IMR-90 (cell line): Measurements from ENCODE around the gene VPS26B. TPM values are rescaled to one million over a fixed set of nuclear protein-coding genes. Genes with fewer than 3 reads are reported as not detected.

Experiments
- ATAC-seq: fragments of 200-7000 bp; cut with Tn5 transposase; 2 replicates; pipeline ENCODE4 v1.9.1; 2020; ENCODE audit warnings: low read depth, mild to moderate bottlenecking, moderate library complexity
- BruUV-seq: library from RNA; stranded (reverse); fragments of 400-500 nt; replicated peaks from 2 replicates; lab custom pipeline; 2021; lab: Mats Ljungman, UMichigan
- CTCF ChIA-PET: fragments of 300-600 bp; formaldehyde crosslinking; extraction: SDS; loops from one replicate; lab custom pipeline; 2021; ENCODE audit warnings: antibody characterized with exemption; lab: Yijun Ruan, JAX
- POLR2A ChIA-PET: fragments of 300-600 bp; sonication (Branson Sonifier 250); formaldehyde crosslinking; loops from one replicate; lab custom pipeline; 2022; ENCODE audit warnings: antibody characterized with exemption; ENCODE audit not compliant: unreplicated experiment; lab: Charles Lee
- DNase-seq: peaks from one replicate; pipeline ENCODE4 v3.0.0; 2013
- H2AFZ ChIP-seq: replicated peaks from 2 replicates; pipeline ENCODE3; 2013; ENCODE audit warnings: low read length, mild to moderate bottlenecking; ENCODE audit not compliant: poor library complexity
- H2AK5ac ChIP-seq: 2 replicates; pipeline ENCODE4 v1.6.1; 2013; ENCODE audit warnings: low read depth, low read length, inconsistent platforms
- H2AK9ac ChIP-seq: replicated peaks from 2 replicates; pipeline ENCODE3; 2013; ENCODE audit warnings: mild to moderate bottlenecking, low read depth, low read length, moderate library complexity; ENCODE audit not compliant: poor library complexity
- H2BK120ac ChIP-seq: 2 replicates; pipeline ENCODE4 v1.6.1; 2013; ENCODE audit warnings: low read depth, low read length, inconsistent platforms
- H2BK15ac ChIP-seq: 3 replicates; pipeline ENCODE4 v1.6.1; 2013; ENCODE audit warnings: low read depth, low read length, inconsistent platforms
- H2BK20ac ChIP-seq: 2 replicates; pipeline ENCODE4 v1.6.1; 2013; ENCODE audit warnings: low read depth, mild to moderate bottlenecking, inconsistent platforms, low read length, moderate library complexity
- H2BK5ac ChIP-seq: 2 replicates; pipeline ENCODE4 v1.6.1; 2013; ENCODE audit warnings: mild to moderate bottlenecking, low read depth, low read length, inconsistent platforms; ENCODE audit not compliant: poor library complexity, severe bottlenecking
- H3K14ac ChIP-seq: replicated peaks from 2 replicates; pipeline ENCODE4 v1.6.1; 2013; ENCODE audit warnings: low read depth, low read length, inconsistent platforms
- H3K18ac ChIP-seq: 2 replicates; pipeline ENCODE4 v1.6.1; 2013; ENCODE audit warnings: low read depth, low read length, control low read depth
- H3K23ac ChIP-seq: 2 replicates; pipeline ENCODE4 v1.6.1; 2013; ENCODE audit warnings: low read depth, low read length, inconsistent platforms
- H3K27ac ChIP-seq: 2 replicates; pipeline ENCODE4 v1.5.1; 2013; ENCODE audit warnings: mild to moderate bottlenecking, control low read depth, low read length; ENCODE audit not compliant: insufficient read depth
- H3K27me3 ChIP-seq: 2 replicates; pipeline ENCODE4 v1.6.1; 2013; ENCODE audit warnings: low read length; ENCODE audit not compliant: control insufficient read depth, insufficient read depth
- H3K36me3 ChIP-seq: 2 replicates; pipeline ENCODE4 v1.6.1; 2013; ENCODE audit warnings: low read length, mixed read lengths; ENCODE audit not compliant: control insufficient read depth, insufficient read depth
- H3K4ac ChIP-seq: 2 replicates; pipeline ENCODE4 v1.6.1; 2013; ENCODE audit warnings: low read depth, low read length, inconsistent platforms
- H3K4me1 ChIP-seq: 2 replicates; pipeline ENCODE4 v1.6.1; 2013; ENCODE audit warnings: low read length, mixed read lengths; ENCODE audit not compliant: control insufficient read depth, insufficient read depth
- H3K4me2 ChIP-seq: 2 replicates; pipeline ENCODE4 v1.6.1; 2013; ENCODE audit warnings: low read depth, mild to moderate bottlenecking, control low read depth, low read length, moderate library complexity
- H3K4me3 ChIP-seq: 2 replicates; pipeline ENCODE4 v1.5.1; 2013; ENCODE audit warnings: low read depth, mild to moderate bottlenecking, control low read depth, low read length, moderate library complexity; ENCODE audit not compliant: insufficient read depth
- H3K56ac ChIP-seq: 2 replicates; pipeline ENCODE4 v1.6.1; 2013; ENCODE audit warnings: low read length, inconsistent platforms; ENCODE audit not compliant: insufficient read depth; ENCODE audit errors: extremely low read depth
- H3K79me1 ChIP-seq, 2 experiments: 2 replicates each; pipeline ENCODE4 v1.6.1; 2013; ENCODE audit warnings: low read length in 2 of 2, inconsistent platforms in 1 of 2, low read depth in 1 of 2
- H3K9ac ChIP-seq: 2 replicates; pipeline ENCODE4 v1.6.1; 2013; ENCODE audit warnings: low read depth, low read length, control low read depth
- H3K9me1 ChIP-seq: 2 replicates; pipeline ENCODE4 v1.6.1; 2013; ENCODE audit warnings: low read length, inconsistent platforms; ENCODE audit not compliant: insufficient read depth
- H3K9me3 ChIP-seq: 2 replicates; pipeline ENCODE4 v1.6.1; 2013; ENCODE audit warnings: low read length; ENCODE audit not compliant: control insufficient read depth, insufficient read depth
- H4K20me1 ChIP-seq: 2 replicates; pipeline ENCODE4 v1.6.1; 2013; ENCODE audit warnings: low read length, inconsistent platforms; ENCODE audit not compliant: insufficient read depth
- H4K5ac ChIP-seq: 2 replicates; pipeline ENCODE4 v1.6.1; 2013; ENCODE audit warnings: mild to moderate bottlenecking, low read depth, low read length, control low read depth
- H4K8ac ChIP-seq, 2 experiments: 2 replicates each; pipeline ENCODE4 v1.6.1; 2013; ENCODE audit warnings: low read depth in 2 of 2, low read length in 2 of 2, control low read depth in 1 of 2, inconsistent platforms in 1 of 2
- H4K91ac ChIP-seq: 2 replicates; pipeline ENCODE4 v1.6.1; 2013; ENCODE audit warnings: low read depth, low read length, inconsistent platforms; ENCODE audit not compliant: insufficient read depth
- BHLHE40 ChIP-seq: fragments of 150-350 bp; IDR thresholded peaks from 2 replicates; pipeline ENCODE4 v1.6.1; 2016; ENCODE audit warnings: mild to moderate bottlenecking, low read depth, low read length
- CEBPB ChIP-seq: IDR thresholded peaks from 2 replicates; pipeline ENCODE4 v1.6.1; 2012; ENCODE audit warnings: low read depth, low read length, improper control_type of control experiment
- CHD1 ChIP-seq: IDR thresholded peaks from 2 replicates; pipeline ENCODE4 v1.6.1; 2012; ENCODE audit warnings: low read depth, low read length, improper control_type of control experiment
- MAFK ChIP-seq: IDR thresholded peaks from 2 replicates; pipeline ENCODE4 v1.6.1; 2012; ENCODE audit warnings: low read depth, low read length, improper control_type of control experiment
- MXI1 ChIP-seq: IDR thresholded peaks from 2 replicates; pipeline ENCODE4 v1.6.1; 2012; ENCODE audit warnings: low read depth, mild to moderate bottlenecking, low read length, moderate library complexity, borderline replicate concordance
- NFE2L2 ChIP-seq: fragments of 150-350 bp; IDR thresholded peaks from 2 replicates; pipeline ENCODE4 v1.6.1; 2016; ENCODE audit warnings: low read depth, mild to moderate bottlenecking, low read length
- POLR2A ChIP-seq: IDR thresholded peaks from 2 replicates; pipeline ENCODE4 v1.6.1; 2012; ENCODE audit warnings: mild to moderate bottlenecking, low read depth, low read length
- RAD21 ChIP-seq: IDR thresholded peaks from 2 replicates; pipeline ENCODE4 v1.6.1; 2012; ENCODE audit warnings: low read length, improper control_type of control experiment
- RCOR1 ChIP-seq: IDR thresholded peaks from 2 replicates; pipeline ENCODE4 v1.6.1; 2012; ENCODE audit warnings: mild to moderate bottlenecking, low read length, improper control_type of control experiment; ENCODE audit not compliant: insufficient replicate concordance
- RFX5 ChIP-seq: IDR thresholded peaks from 2 replicates; pipeline ENCODE4 v1.8.0; 2012; ENCODE audit warnings: low read depth, mild to moderate bottlenecking, low read length, moderate library complexity
- SMC3 ChIP-seq: fragments of 150-350 bp; IDR thresholded peaks from 2 replicates; pipeline ENCODE4 v1.6.1; 2016; ENCODE audit warnings: low read depth, mild to moderate bottlenecking, antibody characterized with exemption, low read length, moderate library complexity
- WGBS, 2 experiments: methylation state at CpG; one replicate each; pipeline versions ENCODE4 v1.1.5 to v1.1.7; 2013; ENCODE audit warnings: missing lambda C conversion rate in 2 of 2; ENCODE audit not compliant: insufficient read length in 1 of 2; ENCODE audit errors: extremely low coverage in 2 of 2; 5-methylcytosine and 5-hydroxymethylcytosine counted together
- dilution Hi-C: fragments of 300-500 bp; cut with HindIII; formaldehyde crosslinking; loops from one replicate; pipeline ENCODE4 v1.14.3; 2018; ENCODE audit warnings: low sequenced_read_pairs; ENCODE audit not compliant: unreplicated experiment
- in situ Hi-C: fragments of 300-500 bp; cut with MboI; formaldehyde crosslinking; loops from 3 replicates; pipeline ENCODE4 v1.14.3; 2019; ENCODE audit warnings: low sequenced_read_pairs, inconsistent platforms, mixed read lengths
- intact Hi-C: fragments of 100-400 bp; cut with micrococcal nuclease; formaldehyde crosslinking; loops from 2 replicates; pipeline ENCODE4 v1.10.0; 2022
- polyA plus RNA-seq, 3 experiments: library from polyadenylated mRNA; depleted of rRNA; stranded (reverse); fragments of >200 nt; gene quantifications; 2 replicates each; pipeline ENCODE4 v1.2.3, GENCODE V29; 2012; ENCODE audit warnings: low replicate concordance in 1 of 3
- total RNA-seq: library from RNA; depleted of rRNA; stranded (reverse); fragments of >200 nt; gene quantifications from 2 replicates; pipeline ENCODE4 v1.2.3, GENCODE V29; 2012
- TF ChIP-seq, protein P1 (sequence below): fragments of 150-350 bp; IDR thresholded peaks from 2 replicates; pipeline ENCODE4 v1.6.1; 2017; ENCODE audit warnings: mild to moderate bottlenecking, antibody characterized with exemption, low read length, low read depth
- TF ChIP-seq, protein P2 (sequence below): fragments of 150-350 bp; IDR thresholded peaks from 2 replicates; pipeline ENCODE4 v1.6.1; 2016; ENCODE audit warnings: low read depth, mild to moderate bottlenecking, low read length, moderate library complexity, borderline replicate concordance

VPS26B gene
- total and polyA plus RNA-seq, 2 of the 4 experiments (the other 2 are of a cell fraction), result 41.6 to 51.1 TPM

DNA sequence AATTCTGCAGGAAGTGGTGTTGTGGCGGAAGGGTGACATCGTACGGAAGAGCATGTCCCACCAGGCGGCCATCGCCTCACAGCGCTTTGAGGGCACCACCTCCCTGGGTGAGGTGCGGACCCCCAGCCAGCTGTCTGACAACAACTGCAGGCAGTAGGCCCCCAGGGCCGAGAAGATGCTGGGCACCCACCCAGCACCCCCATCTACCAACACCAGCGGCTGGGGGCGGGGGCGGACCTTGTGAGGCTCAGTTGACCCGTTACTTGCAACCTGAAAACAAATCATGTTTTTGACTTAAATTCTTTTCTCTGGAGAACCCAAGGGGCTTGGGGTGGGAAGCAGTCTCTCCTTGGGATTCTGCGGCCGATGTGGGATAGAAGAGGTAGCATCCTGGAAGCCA is 21.0 kb downstream of the VPS26B start:
- H4K5ac ChIP-seq, result no peak overlapping the region
- no peak overlapping the region for H2AFZ ChIP-seq
- ChIA-PET POLR2A (no interaction called here), CTCF (no interaction called here)
- H3K27ac ChIP-seq, result no peak overlapping the region
- DNase-seq (no peak), ATAC-seq (no peak)
- H2AK5ac ChIP-seq, result no peak overlapping the region
- in situ Hi-C loops (no loop called here), dilution Hi-C loops (no loop called here), intact Hi-C loops (no loop called here)
- H2BK15ac ChIP-seq, result no peak overlapping the region
- no peak overlapping the region for H3K14ac ChIP-seq
- no peaks in the 10 kb centered on the region for H4K20me1 ChIP-seq
- H3K9ac ChIP-seq, result no peak overlapping the region
- H3K27me3 ChIP-seq, result no peaks in the 10 kb centered on the region
- no peak overlapping the region for H3K4ac ChIP-seq
- no CpG with 5 or more reads among the region's 14 CpGs for WGBS, 2 experiments
- no peak overlapping the region for H3K18ac ChIP-seq
- H2BK120ac ChIP-seq, result no peak overlapping the region
- H3K4me3 ChIP-seq, result no peak overlapping the region
- H3K79me1 ChIP-seq, result no peaks in the 10 kb centered on the region; a peak in 1 of 4 replicates
- H3K9me3 ChIP-seq, result no peaks in the 10 kb centered on the region
- H3K4me2 ChIP-seq, result no peak overlapping the region
- TF ChIP-seq MAFK, result no peak
- TF ChIP-seq RAD21, result no peak
- no peak for TF ChIP-seq CHD1
- TF ChIP-seq POLR2A, result no peak
- TF ChIP-seq, protein P1, sequence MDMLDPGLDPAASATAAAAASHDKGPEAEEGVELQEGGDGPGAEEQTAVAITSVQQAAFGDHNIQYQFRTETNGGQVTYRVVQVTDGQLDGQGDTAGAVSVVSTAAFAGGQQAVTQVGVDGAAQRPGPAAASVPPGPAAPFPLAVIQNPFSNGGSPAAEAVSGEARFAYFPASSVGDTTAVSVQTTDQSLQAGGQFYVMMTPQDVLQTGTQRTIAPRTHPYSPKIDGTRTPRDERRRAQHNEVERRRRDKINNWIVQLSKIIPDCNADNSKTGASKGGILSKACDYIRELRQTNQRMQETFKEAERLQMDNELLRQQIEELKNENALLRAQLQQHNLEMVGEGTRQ, result no peak
- TF ChIP-seq SMC3, result no peak
- no peak for TF ChIP-seq RCOR1
- no peak for TF ChIP-seq BHLHE40
- TF ChIP-seq, protein P2, sequence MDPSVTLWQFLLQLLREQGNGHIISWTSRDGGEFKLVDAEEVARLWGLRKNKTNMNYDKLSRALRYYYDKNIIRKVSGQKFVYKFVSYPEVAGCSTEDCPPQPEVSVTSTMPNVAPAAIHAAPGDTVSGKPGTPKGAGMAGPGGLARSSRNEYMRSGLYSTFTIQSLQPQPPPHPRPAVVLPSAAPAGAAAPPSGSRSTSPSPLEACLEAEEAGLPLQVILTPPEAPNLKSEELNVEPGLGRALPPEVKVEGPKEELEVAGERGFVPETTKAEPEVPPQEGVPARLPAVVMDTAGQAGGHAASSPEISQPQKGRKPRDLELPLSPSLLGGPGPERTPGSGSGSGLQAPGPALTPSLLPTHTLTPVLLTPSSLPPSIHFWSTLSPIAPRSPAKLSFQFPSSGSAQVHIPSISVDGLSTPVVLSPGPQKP, result no peak
- no peak for TF ChIP-seq CEBPB
- no peak for TF ChIP-seq NFE2L2
- TF ChIP-seq MXI1, result no peak
- TF ChIP-seq RFX5, result no peak
- no peak overlapping the region for H2AK9ac ChIP-seq
- no peaks in the 10 kb centered on the region; the same call in 1 of the 2 replicates for H3K9me1 ChIP-seq
- BruUV-seq, result no TSS peak
- H4K8ac ChIP-seq, result no peak overlapping the region
- no peak overlapping the region for H4K91ac ChIP-seq
- no peak overlapping the region for H2BK20ac ChIP-seq
- no peak overlapping the region for H3K56ac ChIP-seq
- no peak overlapping the region for H2BK5ac ChIP-seq
- H3K36me3 ChIP-seq, result peaks cover 67% of the 10 kb centered on the region
- no peaks in the 10 kb centered on the region for H3K4me1 ChIP-seq
- H3K23ac ChIP-seq, result no peak overlapping the region
